NCI-H1417 treated with DMSO at 0.1 percent for 48 hours (cell line): ENCODE measurements around the gene STOML3.
A peak's percentile ranks its signal among the peaks of the same experiment; 100 is the strongest.
"Not testable (repeated sequence)": the region's sequence is repeated elsewhere in the genome, so short reads cannot be mapped to it uniquely, and the experiment has no call there.

Source experiments
- DNase-seq: peaks from one replicate; lab custom pipeline; 2025; lab: John Stamatoyannopoulos, UW

The STOML3 gene

GRCh38 chr13:38990693-38991092, at the start of gene STOML3:
TSS of gene STOML3 (minus strand) at chr13:38990831. CDS start at chr13:38990721, 110 bp downstream.
- DNase-seq, result no peak

GRCh38 chr13:39040206-39040605, 49.6 kb upstream of the STOML3 start:
- DNase-seq, result no peak

GRCh38 chr13:39039041-39039440, 48.4 kb upstream of the STOML3 start:
- DNase-seq, result no peak

GRCh38 chr13:39038569-39039030, 48.0 kb upstream of the STOML3 start:
- DNase-seq, result no peak

- peak; percentile 72 for DNase-seq
Measured at GRCh38 chr13:39037880-39038568, 47.4 kb upstream of the STOML3 start, which contains the start of the genes NHLRC3 and PROSER1. TSS of gene NHLRC3 (plus strand) at chr13:39038456. CDS start at chr13:39038640, 184 bp downstream. TSS of gene PROSER1 (minus strand) at chr13:39038089. CDS start at chr13:39037242, 847 bp downstream.

- peak; percentile 23 for DNase-seq
Measured at GRCh38 chr13:39037410-39037879, 46.8 kb upstream of the STOML3 start.

- peak; percentile 13 for DNase-seq
Measured at GRCh38 chr13:39036212-39036611, 45.6 kb upstream of the STOML3 start.

- no peak for DNase-seq
Measured at GRCh38 chr13:39035799-39036198, 45.2 kb upstream of the STOML3 start.

- no peak for DNase-seq
Measured at GRCh38 chr13:39035204-39035603, 44.6 kb upstream of the STOML3 start.

- no peak for DNase-seq
Measured at GRCh38 chr13:39034085-39034484, 43.5 kb upstream of the STOML3 start.

- DNase-seq, result no peak
Measured at GRCh38 chr13:39032150-39032549, 41.5 kb upstream of the STOML3 start.

- DNase-seq, result no peak
Measured at GRCh38 chr13:39025433-39025839, 34.8 kb upstream of the STOML3 start.

GRCh38 chr13:39023761-39024160, 33.1 kb upstream of the STOML3 start:
- DNase-seq, result no peak

GRCh38 chr13:39023316-39023715, 32.7 kb upstream of the STOML3 start:
- no peak for DNase-seq

GRCh38 chr13:39020853-39021462, 30.3 kb upstream of the STOML3 start:
- DNase-seq, result no peak

- no peak for DNase-seq
Measured at GRCh38 chr13:39016787-39017186, 26.2 kb upstream of the STOML3 start.

GRCh38 chr13:39016087-39016486, 25.5 kb upstream of the STOML3 start:
- DNase-seq, result no peak

- no peak for DNase-seq
Measured at GRCh38 chr13:39013462-39013861, 22.8 kb upstream of the STOML3 start.

GRCh38 chr13:39012608-39013007, 22.0 kb upstream of the STOML3 start:
- no peak for DNase-seq

GRCh38 chr13:39006371-39007111, 15.9 kb upstream of the STOML3 start:
- not testable (repeated sequence) for DNase-seq

GRCh38 chr13:38998739-38999138, 8.1 kb upstream of the STOML3 start:
- DNase-seq, result no peak

GRCh38 chr13:38993381-38993780, 2.8 kb upstream of the STOML3 start:
- DNase-seq, result no peak

- DNase-seq, result no peak
Measured at GRCh38 chr13:38981096-38981495, 9.5 kb downstream of the STOML3 start.
